ENCODE measurements around the gene CORO2A.
A peak's percentile ranks its signal among the peaks of the same experiment; 100 is the strongest.

Gene CORO2A

GRCh38 chr9:98087420-98088354, 104.8 kb downstream of the CORO2A start:
- Histone ChIP-seq H3K36me3 (ENCODE audit: insufficient read depth, low read length) (peaks cover 11% of the 10 kb centered on the region), H3K27me3 (ENCODE audit: insufficient read depth, low read length) (no peaks in the 10 kb centered on the region), H3K9me3 (ENCODE audit: insufficient read depth, low read depth, low read length) (no peaks in the 10 kb centered on the region), H3K27ac (ENCODE audit: low read depth, low read length) (no peak overlapping the region), H3K4me3 (ENCODE audit: low read length) (no peak overlapping the region), H3K9ac (ENCODE audit: low read depth, low read length) (no peak overlapping the region), H3K4me1 (ENCODE audit: insufficient read depth, low read length) (peaks cover 43% of the 10 kb centered on the region)
- 96% methylated on average over 92 of the region's 92 CpGs for WGBS

- Histone ChIP-seq H3K4me3 (ENCODE audit: low read length) (no peak overlapping the region), H3K36me3 (ENCODE audit: insufficient read depth, low read length) (peaks cover 24% of the 10 kb centered on the region), H3K27me3 (ENCODE audit: insufficient read depth, low read length) (no peaks in the 10 kb centered on the region), H3K9me3 (ENCODE audit: insufficient read depth, low read depth, low read length) (no peaks in the 10 kb centered on the region), H3K4me1 (ENCODE audit: insufficient read depth, low read length) (peaks cover 31% of the 10 kb centered on the region), H3K27ac (ENCODE audit: low read depth, low read length) (peak overlapping the region; percentile 53; the same call in 1 of the 2 replicates), H3K9ac (ENCODE audit: low read depth, low read length) (peak overlapping the region; percentile 35; the same call in 1 of the 2 replicates)
- 94% methylated on average over 4 of the region's 4 CpGs for WGBS
These were observed 106.0 kb downstream of the CORO2A start for GRCh38 chr9:98086461-98086860.

- Histone ChIP-seq H3K27ac (ENCODE audit: low read depth, low read length) (peak overlapping the region; percentile 53; the same call in 1 of the 2 replicates), H3K27me3 (ENCODE audit: insufficient read depth, low read length) (no peaks in the 10 kb centered on the region), H3K9ac (ENCODE audit: low read depth, low read length) (peak overlapping the region; percentile 35; the same call in 1 of the 2 replicates), H3K36me3 (ENCODE audit: insufficient read depth, low read length) (peaks cover 29% of the 10 kb centered on the region), H3K4me1 (ENCODE audit: insufficient read depth, low read length) (peaks cover 26% of the 10 kb centered on the region), H3K9me3 (ENCODE audit: insufficient read depth, low read depth, low read length) (no peaks in the 10 kb centered on the region), H3K4me3 (ENCODE audit: low read length) (no peak overlapping the region)
- 73% methylated on average over 7 of the region's 7 CpGs for WGBS
These were observed 106.5 kb downstream of the CORO2A start for GRCh38 chr9:98085944-98086343.

GRCh38 chr9:98085058-98085457, 107.4 kb downstream of the CORO2A start:
- Histone ChIP-seq H3K27me3 (ENCODE audit: insufficient read depth, low read length) (no peaks in the 10 kb centered on the region), H3K9me3 (ENCODE audit: insufficient read depth, low read depth, low read length) (no peaks in the 10 kb centered on the region), H3K4me3 (ENCODE audit: low read length) (no peak overlapping the region), H3K27ac (ENCODE audit: low read depth, low read length) (no peak overlapping the region), H3K9ac (ENCODE audit: low read depth, low read length) (no peak overlapping the region), H3K36me3 (ENCODE audit: insufficient read depth, low read length) (peaks cover 34% of the 10 kb centered on the region), H3K4me1 (ENCODE audit: insufficient read depth, low read length) (peaks cover 21% of the 10 kb centered on the region)
- 97% methylated on average over 3 of the region's 4 CpGs for WGBS

GRCh38 chr9:98084396-98084795, 108.0 kb downstream of the CORO2A start:
- no peak overlapping the region for H3K27ac ChIP-seq (ENCODE audit: low read depth, low read length)
- H3K36me3 ChIP-seq (ENCODE audit: insufficient read depth, low read length) = peaks cover 34% of the 10 kb centered on the region
- 96% methylated on average over 3 of the region's 3 CpGs for WGBS
- no peaks in the 10 kb centered on the region for H3K9me3 ChIP-seq (ENCODE audit: insufficient read depth, low read depth, low read length)
- H3K4me3 ChIP-seq (ENCODE audit: low read length) = no peak overlapping the region
- H3K4me1 ChIP-seq (ENCODE audit: insufficient read depth, low read length) = peaks cover 14% of the 10 kb centered on the region
- no peak overlapping the region for H3K9ac ChIP-seq (ENCODE audit: low read depth, low read length)
- H3K27me3 ChIP-seq (ENCODE audit: insufficient read depth, low read length) = no peaks in the 10 kb centered on the region

GRCh38 chr9:98083566-98084183, 108.8 kb downstream of the CORO2A start:
- Histone ChIP-seq H3K9me3 (ENCODE audit: insufficient read depth, low read depth, low read length) (no peaks in the 10 kb centered on the region), H3K4me1 (ENCODE audit: insufficient read depth, low read length) (peaks cover 13% of the 10 kb centered on the region), H3K27ac (ENCODE audit: low read depth, low read length) (no peak overlapping the region), H3K27me3 (ENCODE audit: insufficient read depth, low read length) (no peaks in the 10 kb centered on the region), H3K36me3 (ENCODE audit: insufficient read depth, low read length) (peaks cover 41% of the 10 kb centered on the region), H3K9ac (ENCODE audit: low read depth, low read length) (no peak overlapping the region), H3K4me3 (ENCODE audit: low read length) (no peak overlapping the region)
- WGBS = 93% methylated on average over 6 of the region's 7 CpGs

- no peak overlapping the region for H3K4me3 ChIP-seq (ENCODE audit: low read length)
- no peak overlapping the region for H3K27ac ChIP-seq (ENCODE audit: low read depth, low read length)
- H3K27me3 ChIP-seq (ENCODE audit: insufficient read depth, low read length) = no peaks in the 10 kb centered on the region
- WGBS = 97% methylated on average over 2 of the region's 2 CpGs
- H3K4me1 ChIP-seq (ENCODE audit: insufficient read depth, low read length) = peaks cover 13% of the 10 kb centered on the region
- H3K9ac ChIP-seq (ENCODE audit: low read depth, low read length) = no peak overlapping the region
- H3K36me3 ChIP-seq (ENCODE audit: insufficient read depth, low read length) = peaks cover 43% of the 10 kb centered on the region
- no peaks in the 10 kb centered on the region for H3K9me3 ChIP-seq (ENCODE audit: insufficient read depth, low read depth, low read length)
These were observed 109.4 kb downstream of the CORO2A start for GRCh38 chr9:98083061-98083501.

GRCh38 chr9:98081477-98082219, 110.8 kb downstream of the CORO2A start:
- Histone ChIP-seq H3K27me3 (ENCODE audit: insufficient read depth, low read length) (no peaks in the 10 kb centered on the region), H3K27ac (ENCODE audit: low read depth, low read length) (no peak overlapping the region), H3K36me3 (ENCODE audit: insufficient read depth, low read length) (peaks cover 48% of the 10 kb centered on the region), H3K4me3 (ENCODE audit: low read length) (no peak overlapping the region), H3K9me3 (ENCODE audit: insufficient read depth, low read depth, low read length) (no peaks in the 10 kb centered on the region), H3K9ac (ENCODE audit: low read depth, low read length) (no peak overlapping the region; the same call in 1 of the 2 replicates), H3K4me1 (ENCODE audit: insufficient read depth, low read length) (peaks cover 15% of the 10 kb centered on the region)
- 93% methylated on average over 6 of the region's 6 CpGs for WGBS

- no peaks in the 10 kb centered on the region for H3K27me3 ChIP-seq (ENCODE audit: insufficient read depth, low read length)
- WGBS = 96% methylated on average over 12 of the region's 12 CpGs
- H3K4me3 ChIP-seq (ENCODE audit: low read length) = no peak overlapping the region
- H3K9ac ChIP-seq (ENCODE audit: low read depth, low read length) = no peak overlapping the region
- H3K4me1 ChIP-seq (ENCODE audit: insufficient read depth, low read length) = peaks cover 12% of the 10 kb centered on the region
- H3K9me3 ChIP-seq (ENCODE audit: insufficient read depth, low read depth, low read length) = no peaks in the 10 kb centered on the region
- peaks cover 48% of the 10 kb centered on the region for H3K36me3 ChIP-seq (ENCODE audit: insufficient read depth, low read length)
- H3K27ac ChIP-seq (ENCODE audit: low read depth, low read length) = no peak overlapping the region
These were observed 111.7 kb downstream of the CORO2A start for GRCh38 chr9:98080780-98081179.

GRCh38 chr9:98080326-98080725, 112.1 kb downstream of the CORO2A start:
- Histone ChIP-seq H3K9ac (ENCODE audit: low read depth, low read length) (no peak overlapping the region), H3K27me3 (ENCODE audit: insufficient read depth, low read length) (no peaks in the 10 kb centered on the region), H3K4me3 (ENCODE audit: low read length) (no peak overlapping the region), H3K4me1 (ENCODE audit: insufficient read depth, low read length) (peaks cover 12% of the 10 kb centered on the region; the same call in 1 of the 2 replicates), H3K36me3 (ENCODE audit: insufficient read depth, low read length) (peaks cover 48% of the 10 kb centered on the region), H3K9me3 (ENCODE audit: insufficient read depth, low read depth, low read length) (no peaks in the 10 kb centered on the region), H3K27ac (ENCODE audit: low read depth, low read length) (no peak overlapping the region)
- no CpG with 5 or more reads among the region's 1 CpG for WGBS
